Hepatocyte (in vitro differentiated cells): ENCODE measurements around the gene RTBDN. TPM values are rescaled to one million over a fixed set of nuclear protein-coding genes. Genes with fewer than 3 reads are reported as not detected.
A peak's percentile ranks its signal among the peaks of the same experiment; 100 is the strongest.
"Not testable (repeated sequence)": the region's sequence is repeated elsewhere in the genome, so short reads cannot be mapped to it uniquely, and the experiment has no call there.

Experiments used
- DNase-seq: peaks from one replicate; pipeline ENCODE4 v3.0.0-alpha.2; 2016; ENCODE audit warnings: low spot score
- H2AFZ ChIP-seq: fragments of 200-600 bp; sonication (generic); 2 replicates; pipeline ENCODE4 v1.6.0; 2016; ENCODE audit warnings: antibody characterized with exemption, mild to moderate bottlenecking
- H3K27ac ChIP-seq: fragments of 200-600 bp; sonication (generic); 2 replicates; pipeline ENCODE4 v1.5.1; 2016; ENCODE audit warnings: mild to moderate bottlenecking
- H3K27me3 ChIP-seq: fragments of 200-600 bp; sonication (generic); 2 replicates; pipeline ENCODE4 v1.6.1; 2016
- H3K36me3 ChIP-seq: fragments of 200-600 bp; sonication (generic); replicated peaks from 2 replicates; pipeline ENCODE4 v1.5.1; 2016; ENCODE audit warnings: low read depth; ENCODE audit not compliant: insufficient read depth
- H3K4me1 ChIP-seq: fragments of 200-600 bp; sonication (generic); 2 replicates; pipeline ENCODE4 v1.5.1; 2016; ENCODE audit warnings: mild to moderate bottlenecking, moderate library complexity; ENCODE audit not compliant: insufficient read depth
- H3K4me2 ChIP-seq: fragments of 200-600 bp; sonication (generic); 2 replicates; pipeline ENCODE4 v1.6.0; 2016
- H3K4me3 ChIP-seq: fragments of 200-600 bp; sonication (generic); 2 replicates; pipeline ENCODE4 v1.5.1; 2016; ENCODE audit warnings: mild to moderate bottlenecking
- H3K79me2 ChIP-seq: fragments of 200-600 bp; sonication (generic); 2 replicates; pipeline ENCODE4 v1.6.0; 2017; ENCODE audit warnings: mild to moderate bottlenecking
- H3K9me2 ChIP-seq: fragments of 200-600 bp; sonication (generic); replicated peaks from 2 replicates; pipeline ENCODE4 v1.6.0; 2017; ENCODE audit warnings: mild to moderate bottlenecking; ENCODE audit not compliant: insufficient read depth
- H3K9me3 ChIP-seq: fragments of 200-600 bp; sonication (generic); 2 replicates; pipeline ENCODE4 v1.5.1; 2016; ENCODE audit warnings: low read depth, mild to moderate bottlenecking
- H4K20me1 ChIP-seq: fragments of 200-600 bp; sonication (generic); 2 replicates; pipeline ENCODE4 v1.6.0; 2016; ENCODE audit warnings: mild to moderate bottlenecking; ENCODE audit not compliant: insufficient read depth, poor library complexity, severe bottlenecking
- CTCF ChIP-seq: fragments of 200-600 bp; sonication (generic); IDR thresholded peaks from 2 replicates; pipeline ENCODE4 v1.5.1; 2016; ENCODE audit warnings: antibody characterized with exemption, mild to moderate bottlenecking; ENCODE audit not compliant: poor library complexity
- EZH2 ChIP-seq: fragments of 200-600 bp; sonication (generic); IDR thresholded peaks from 2 replicates; pipeline ENCODE4 v1.6.1; 2016; ENCODE audit warnings: antibody characterized with exemption, mild to moderate bottlenecking, borderline replicate concordance
- EZH2phosphoT487 ChIP-seq: fragments of 200-600 bp; sonication (generic); IDR thresholded peaks from one replicate; pipeline ENCODE4 v1.6.1; 2018; ENCODE audit warnings: antibody characterized with exemption, mild to moderate bottlenecking, low read depth, moderate library complexity; ENCODE audit not compliant: unreplicated experiment, severe bottlenecking
- WGBS: methylation state at CpG from one replicate; pipeline ENCODE4 v1.1.6; 2016; ENCODE audit warnings: low lambda C conversion rate; ENCODE audit errors: missing lambda C conversion rate; 5-methylcytosine and 5-hydroxymethylcytosine counted together
- polyA plus RNA-seq: library from polyadenylated mRNA; unstranded; fragments of >200 nt; fragmentation: Nextera tagmentation; extraction: Ambion mirVana; gene quantifications from 2 replicates; pipeline ENCODE4 v1.2.1, GENCODE V29; 2016
- total RNA-seq: library from RNA; depleted of rRNA; stranded (reverse); fragments of >200 nt; gene quantifications from 2 replicates; pipeline ENCODE4 v1.2.3, GENCODE V29; 2014

Gene RTBDN
- total and polyA plus RNA-seq, 2 experiments from 2014 or later, result not detected

- Histone ChIP-seq H3K27ac (no peak overlapping the region), H3K79me2 (peaks cover 24% of the 10 kb centered on the region), H3K9me3 (no peaks in the 10 kb centered on the region), H3K27me3 (no peaks in the 10 kb centered on the region), H2AFZ (no peak overlapping the region), H3K4me3 (no peak overlapping the region), H3K36me3 (no peaks in the 10 kb centered on the region), H3K9me2 (no peaks in the 10 kb centered on the region), H4K20me1 (peaks cover 6% of the 10 kb centered on the region), H3K4me2 (peak overlapping the region; percentile 99), H3K4me1 (peaks cover 22% of the 10 kb centered on the region)
- DNase-seq, result no peak
- TF ChIP-seq EZH2phosphoT487 (no peak), EZH2 (no peak), CTCF (no peak)
- WGBS, result 82% methylated on average over 18 of the region's 18 CpGs
Measured at GRCh38 chr19:12799742-12800465, 34.5 kb downstream of the RTBDN start.

GRCh38 chr19:12797607-12798006, 36.8 kb downstream of the RTBDN start:
- not testable (repeated sequence) for H3K9me3 ChIP-seq, H2AFZ ChIP-seq, H3K27me3 ChIP-seq, DNase-seq, H3K36me3 ChIP-seq, H3K4me2 ChIP-seq, H3K27ac ChIP-seq, H3K9me2 ChIP-seq, H3K4me3 ChIP-seq
- 95% methylated on average over 7 of the region's 7 CpGs for WGBS
- Histone ChIP-seq H3K79me2 (peaks cover 31% of the 10 kb centered on the region), H4K20me1 (peaks cover 11% of the 10 kb centered on the region), H3K4me1 (peaks cover 22% of the 10 kb centered on the region)

- no peak for DNase-seq
- H3K4me1 ChIP-seq, result peaks cover 19% of the 10 kb centered on the region
- H3K27ac ChIP-seq, result no peak overlapping the region
Measured at GRCh38 chr19:12797141-12797587, 37.2 kb downstream of the RTBDN start.

More at GRCh38 chr19:12797141-12797587, 37.2 kb downstream of the RTBDN start:
- Histone ChIP-seq H3K9me3 (no peaks in the 10 kb centered on the region), H2AFZ (no peak overlapping the region), H3K4me2 (no peak overlapping the region), H3K79me2 (peaks cover 35% of the 10 kb centered on the region), H3K4me3 (no peak overlapping the region), H3K9me2 (no peaks in the 10 kb centered on the region), H3K36me3 (no peaks in the 10 kb centered on the region), H4K20me1 (peaks cover 16% of the 10 kb centered on the region), H3K27me3 (no peaks in the 10 kb centered on the region)
- TF ChIP-seq CTCF (no peak), EZH2 (no peak), EZH2phosphoT487 (no peak)
- 95% methylated on average over 6 of the region's 6 CpGs for WGBS
